Stimulated activated CD4-positive, alpha-beta T cell treated with anti-CD3 and anti-CD28 coated beads, Interleukin-15, amount 100 ng/mL, for 48 hours (primary cell): ENCODE results near the gene FSHR.

ENCODE experiments used
- DNase-seq, 2 donors: peaks; one replicate each; pipeline ENCODE4 v3.0.0-alpha.2; 2020; ENCODE audit warnings: low read depth in 2 of 2

FSHR gene, protein sequence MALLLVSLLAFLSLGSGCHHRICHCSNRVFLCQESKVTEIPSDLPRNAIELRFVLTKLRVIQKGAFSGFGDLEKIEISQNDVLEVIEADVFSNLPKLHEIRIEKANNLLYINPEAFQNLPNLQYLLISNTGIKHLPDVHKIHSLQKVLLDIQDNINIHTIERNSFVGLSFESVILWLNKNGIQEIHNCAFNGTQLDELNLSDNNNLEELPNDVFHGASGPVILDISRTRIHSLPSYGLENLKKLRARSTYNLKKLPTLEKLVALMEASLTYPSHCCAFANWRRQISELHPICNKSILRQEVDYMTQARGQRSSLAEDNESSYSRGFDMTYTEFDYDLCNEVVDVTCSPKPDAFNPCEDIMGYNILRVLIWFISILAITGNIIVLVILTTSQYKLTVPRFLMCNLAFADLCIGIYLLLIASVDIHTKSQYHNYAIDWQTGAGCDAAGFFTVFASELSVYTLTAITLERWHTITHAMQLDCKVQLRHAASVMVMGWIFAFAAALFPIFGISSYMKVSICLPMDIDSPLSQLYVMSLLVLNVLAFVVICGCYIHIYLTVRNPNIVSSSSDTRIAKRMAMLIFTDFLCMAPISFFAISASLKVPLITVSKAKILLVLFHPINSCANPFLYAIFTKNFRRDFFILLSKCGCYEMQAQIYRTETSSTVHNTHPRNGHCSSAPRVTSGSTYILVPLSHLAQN

DNA sequence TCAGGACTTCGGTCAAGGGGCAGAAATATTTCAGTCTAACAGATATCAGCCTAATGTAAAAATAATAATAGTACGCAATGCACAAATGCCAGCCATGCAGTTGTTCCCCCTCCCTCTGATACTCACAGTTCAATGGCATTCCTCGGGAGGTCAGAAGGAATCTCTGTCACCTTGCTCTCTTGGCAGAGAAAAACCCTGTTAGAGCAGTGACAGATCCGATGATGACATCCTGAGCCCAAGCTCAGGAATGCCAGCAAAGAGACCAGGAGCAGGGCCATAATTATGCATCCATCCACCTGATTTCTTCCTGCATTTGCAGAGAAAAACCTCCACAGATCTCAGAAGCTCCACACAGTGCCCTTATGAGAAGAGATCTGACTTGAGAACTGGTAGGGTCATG, at the start of gene FSHR:
Gene FSHR (minus strand): TSS at position 376 of the 400 bp plus-strand sequence. CDS start 98 bp downstream, at position 278.
- no peak for DNase-seq

DNA sequence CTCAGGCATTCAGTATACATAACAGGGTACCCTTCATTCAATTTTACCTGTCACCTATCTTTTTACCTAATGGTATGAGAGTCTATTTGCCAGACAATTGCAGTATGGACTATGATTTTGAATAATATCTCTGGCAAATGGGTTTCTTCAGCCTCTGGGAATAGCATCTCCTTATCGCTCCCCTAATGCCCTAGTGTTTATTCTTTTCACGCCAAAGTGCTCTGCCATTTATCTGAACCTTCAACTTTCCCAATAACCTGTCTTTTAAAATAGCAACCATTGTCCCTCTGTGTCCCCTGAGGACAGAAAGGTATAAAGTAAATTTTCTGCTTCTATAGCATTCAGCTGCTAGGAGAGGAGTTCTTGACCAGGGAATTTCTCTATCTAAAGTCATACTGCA, 45.0 kb upstream of the FSHR start:
- DNase-seq, result no peak

DNA sequence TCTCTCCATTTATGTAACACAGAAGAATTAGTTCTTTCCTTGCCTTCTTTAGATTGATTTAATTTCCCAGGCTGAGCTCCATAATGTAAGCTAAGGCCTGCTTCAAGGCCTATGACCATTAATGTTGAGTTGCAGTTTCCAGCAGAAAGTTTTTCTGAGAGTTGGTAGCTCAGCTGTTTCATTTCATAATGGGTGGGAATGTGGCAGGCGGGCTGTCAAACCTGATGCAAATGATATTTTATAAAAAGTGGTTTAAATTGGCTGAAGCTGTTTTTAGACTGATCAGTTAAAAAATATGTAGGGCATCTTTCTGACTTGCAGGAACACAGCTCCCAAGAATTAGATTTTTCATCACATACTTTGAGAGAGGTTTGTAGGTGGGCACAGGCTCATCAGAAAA, 40.4 kb upstream of the FSHR start:
- no peak for DNase-seq

DNA sequence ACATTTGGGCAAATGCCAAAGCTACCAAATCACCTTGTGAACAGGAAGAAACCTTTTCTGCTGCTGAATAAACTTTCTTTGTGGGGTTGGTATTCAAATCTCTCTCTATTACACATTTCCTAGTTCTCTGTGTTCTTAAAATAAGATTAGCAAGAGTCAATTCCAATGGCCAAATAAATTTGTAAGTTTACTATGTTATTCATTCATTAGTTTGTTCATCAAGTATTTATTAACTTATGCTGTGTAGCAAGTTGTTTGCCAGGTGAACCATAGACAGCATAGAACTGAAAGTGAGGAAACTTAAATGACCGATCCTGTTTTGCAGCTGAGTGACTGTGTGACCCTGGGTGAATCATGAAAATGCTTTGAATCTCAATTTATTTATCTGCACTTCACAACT, 37.7 kb upstream of the FSHR start:
- DNase-seq, result no peak

DNA sequence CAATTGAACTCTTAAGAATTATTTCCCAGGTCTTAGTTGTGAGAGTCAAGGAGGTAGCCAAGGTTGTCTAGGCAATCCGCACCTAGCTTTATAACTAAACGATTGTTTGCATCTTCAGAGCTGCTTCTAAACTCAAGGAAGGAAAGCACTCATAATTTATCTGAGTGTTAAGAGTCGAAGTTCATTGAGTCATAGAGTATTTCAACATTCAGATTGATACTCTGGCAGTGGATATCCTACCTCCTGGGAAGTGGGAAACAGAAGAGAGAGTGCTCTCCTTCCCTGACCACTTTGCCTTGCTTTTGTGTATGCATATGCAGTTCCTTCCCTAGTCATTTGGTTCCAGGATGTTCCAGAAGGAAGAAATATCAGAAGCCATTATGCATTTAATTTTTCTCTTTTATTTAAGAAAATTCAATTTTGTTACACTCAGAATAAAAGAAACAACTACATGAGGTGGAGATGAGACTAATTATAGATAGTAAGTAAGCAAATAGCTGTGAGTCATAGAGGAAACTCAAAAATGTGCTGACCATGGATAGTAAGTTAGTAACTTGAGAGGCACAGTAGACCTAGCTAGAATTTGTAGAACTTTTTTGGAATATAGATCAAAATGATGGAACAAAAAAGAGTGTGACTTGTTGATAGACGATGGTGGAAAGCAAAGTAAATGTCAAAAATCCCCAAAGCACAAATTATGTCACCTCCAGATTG, 35.4 kb upstream of the FSHR start:
- DNase-seq, result no peak

DNA sequence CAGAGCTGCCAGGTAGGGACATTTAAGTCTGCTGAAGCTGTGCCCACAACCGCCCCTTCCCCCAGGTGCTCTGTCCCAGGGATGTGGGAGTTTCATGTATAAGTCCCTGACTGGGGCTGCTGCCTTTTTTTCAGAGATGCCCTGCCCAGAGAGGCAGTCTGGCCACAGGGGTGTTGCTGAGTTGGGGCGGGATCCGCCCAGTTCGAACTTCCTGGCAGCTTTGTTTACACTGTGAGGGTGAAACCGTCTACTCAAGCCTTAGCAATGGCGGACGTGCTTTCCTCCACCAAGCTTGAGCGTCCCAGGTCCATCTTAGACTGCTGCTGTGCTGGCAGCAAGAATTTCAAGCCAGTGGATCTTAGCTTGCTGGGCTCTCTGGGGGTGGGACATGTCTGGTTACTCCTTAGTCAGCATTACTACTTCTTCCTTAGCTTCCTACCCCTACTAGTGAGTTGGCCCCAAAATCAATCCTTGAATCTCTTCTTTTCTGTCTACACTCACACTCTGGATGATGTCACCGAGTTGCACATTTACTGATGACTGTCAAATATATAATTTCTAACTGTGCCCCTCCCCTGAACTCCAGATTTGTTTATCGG, 31.8 kb upstream of the FSHR start:
- DNase-seq, result no peak

DNA sequence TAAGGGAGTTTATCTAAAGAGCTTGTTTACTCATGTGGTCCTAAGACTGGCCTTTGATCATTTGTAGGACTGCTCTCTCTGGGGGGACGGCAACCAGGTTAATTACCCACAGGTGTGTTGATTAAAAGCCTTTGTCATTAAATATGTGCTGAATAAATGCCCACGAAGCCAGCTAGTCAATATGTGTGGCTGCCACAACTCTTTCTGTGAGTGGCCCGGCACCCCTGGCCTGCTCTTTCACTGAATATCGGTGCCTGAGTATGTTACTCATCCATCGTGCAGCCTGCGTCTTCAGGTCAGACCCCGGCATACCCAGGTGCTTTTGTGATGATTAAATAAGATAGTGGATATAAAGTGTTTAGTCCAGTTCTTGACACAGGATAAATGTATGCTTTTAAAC, 24.3 kb upstream of the FSHR start:
- DNase-seq, result no peak

DNA sequence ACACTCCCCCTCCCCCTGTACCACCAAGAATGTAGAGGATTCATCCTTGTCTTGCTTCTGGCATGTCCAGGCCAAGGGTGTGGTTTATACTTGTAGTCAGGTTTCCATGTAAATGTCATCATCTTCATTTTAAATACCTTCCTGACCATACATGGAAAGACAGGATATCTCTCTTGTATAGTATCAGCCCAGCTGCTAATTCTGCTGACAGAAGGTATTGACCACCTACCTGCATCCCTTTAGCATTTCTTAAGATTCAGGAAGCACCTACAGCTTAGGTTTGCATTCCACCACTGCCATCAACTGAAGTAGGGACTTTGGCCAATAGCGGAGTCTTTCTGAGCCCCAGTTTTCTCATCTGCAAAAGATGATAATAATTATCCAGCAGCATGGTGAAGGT, 22.9 kb upstream of the FSHR start:
- DNase-seq, result no peak

DNA sequence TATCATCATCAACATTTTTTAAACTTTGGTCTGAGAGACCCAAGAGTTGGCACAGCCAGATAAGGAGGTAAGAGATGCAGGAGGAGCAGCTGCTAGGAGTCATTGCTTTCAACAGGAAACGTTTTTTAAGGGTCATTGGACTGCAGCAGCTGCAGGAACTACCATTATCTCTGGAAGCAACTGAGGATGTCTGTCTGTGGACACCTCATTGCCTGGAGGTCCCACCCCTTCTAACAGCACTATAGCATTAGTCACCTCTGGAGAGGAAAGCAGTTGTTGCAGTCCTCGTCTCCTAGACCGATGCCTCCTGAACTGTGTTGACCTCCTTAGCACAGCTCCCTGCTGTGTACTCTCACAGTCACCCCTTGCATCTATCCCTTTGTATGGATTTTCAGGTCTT, 21.5 kb upstream of the FSHR start:
- no peak for DNase-seq

DNA sequence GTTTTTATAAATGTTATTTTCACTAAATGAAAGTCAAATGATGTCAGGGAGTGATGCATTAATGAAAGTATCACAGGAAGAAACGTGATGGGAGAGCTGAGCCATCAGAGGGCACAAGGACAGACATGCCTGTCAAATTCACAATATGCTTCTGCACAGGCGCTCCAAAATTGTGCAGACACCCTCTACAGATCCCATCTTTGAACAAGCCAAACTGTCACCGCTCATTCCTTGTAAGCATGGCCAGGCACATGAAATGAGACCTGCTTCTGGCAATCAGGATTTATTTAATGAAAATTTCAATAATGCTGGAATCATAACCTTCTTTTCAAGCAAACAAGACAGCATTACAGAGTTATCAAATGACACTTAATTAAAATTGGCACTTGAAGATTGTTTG, 20.4 kb upstream of the FSHR start:
- DNase-seq, result no peak

DNA sequence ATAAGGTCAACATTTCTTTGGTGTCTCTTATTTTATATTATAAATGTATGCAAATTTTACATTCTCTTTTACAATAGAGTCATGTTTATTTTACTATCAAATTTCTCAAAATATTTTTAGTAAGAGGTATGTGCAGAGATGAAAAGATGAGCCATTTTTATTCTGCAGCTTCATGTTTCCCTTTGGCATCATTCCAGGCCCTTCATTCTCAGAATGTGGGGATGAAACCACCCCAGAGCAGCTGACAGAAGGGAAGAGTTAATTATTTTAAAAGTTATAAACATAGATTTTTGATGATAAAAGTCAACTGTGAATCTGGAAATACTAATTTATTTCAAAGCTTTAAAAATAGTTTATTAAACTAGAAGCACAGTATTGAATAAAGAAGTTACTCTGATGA, 12.8 kb upstream of the FSHR start:
- DNase-seq, result no peak

DNA sequence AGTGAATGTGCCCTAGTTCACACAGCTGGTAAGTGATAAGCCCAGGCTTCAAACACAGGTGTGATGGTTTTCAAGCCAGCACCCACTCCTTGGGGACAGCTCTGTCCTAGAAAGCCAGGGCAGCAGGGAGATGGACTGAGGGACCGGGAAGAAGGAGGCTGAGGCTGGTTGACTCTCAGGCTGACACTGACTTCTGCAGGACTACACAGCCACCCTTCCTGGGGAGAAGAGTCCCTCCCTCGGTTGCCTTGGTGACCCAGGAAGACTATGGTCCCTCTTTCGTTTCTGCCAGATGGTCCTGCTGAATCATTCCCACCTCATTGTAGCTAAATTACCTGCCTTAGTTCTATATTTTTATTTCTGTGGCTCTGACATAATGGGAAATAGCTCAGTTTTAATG, 11.3 kb upstream of the FSHR start:
- no peak for DNase-seq

DNA sequence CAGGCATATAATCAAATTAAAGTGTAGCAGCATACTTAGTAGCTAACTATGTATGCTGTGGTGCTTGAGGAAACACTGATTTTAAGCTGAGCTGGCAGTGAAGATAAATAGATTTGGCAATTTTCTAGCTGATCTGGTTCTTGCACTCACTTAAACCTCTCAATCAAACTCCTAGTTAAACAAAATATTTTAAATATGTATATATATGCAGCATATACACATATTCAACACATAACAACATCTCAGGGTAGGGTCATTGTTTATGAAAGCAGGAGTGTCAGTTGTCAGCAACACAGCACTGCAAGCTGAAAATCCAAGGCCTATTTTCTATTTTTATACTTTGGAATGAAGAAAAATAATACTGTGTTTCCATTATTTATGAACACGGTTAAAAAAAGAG, 10.4 kb upstream of the FSHR start:
- no peak for DNase-seq

DNA sequence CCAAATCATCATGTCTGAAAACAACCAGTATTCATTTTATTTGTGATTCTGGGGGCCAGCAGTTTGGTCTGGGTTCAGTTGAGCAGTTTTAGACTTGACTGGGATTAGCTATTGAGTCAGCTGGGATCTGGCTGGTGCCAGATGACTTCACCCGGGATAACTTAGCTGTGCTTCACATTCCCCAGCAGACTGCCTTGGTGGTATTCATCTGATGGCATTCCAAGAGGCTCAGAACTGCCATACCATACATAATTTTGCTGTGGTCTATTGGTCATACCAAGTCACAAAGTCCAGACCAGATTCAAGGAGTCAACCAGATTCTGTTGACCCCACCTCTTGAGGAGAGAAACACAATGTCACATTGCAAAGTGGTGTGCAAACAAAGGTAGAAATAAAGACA, 7.8 kb upstream of the FSHR start:
- DNase-seq, result no peak

DNA sequence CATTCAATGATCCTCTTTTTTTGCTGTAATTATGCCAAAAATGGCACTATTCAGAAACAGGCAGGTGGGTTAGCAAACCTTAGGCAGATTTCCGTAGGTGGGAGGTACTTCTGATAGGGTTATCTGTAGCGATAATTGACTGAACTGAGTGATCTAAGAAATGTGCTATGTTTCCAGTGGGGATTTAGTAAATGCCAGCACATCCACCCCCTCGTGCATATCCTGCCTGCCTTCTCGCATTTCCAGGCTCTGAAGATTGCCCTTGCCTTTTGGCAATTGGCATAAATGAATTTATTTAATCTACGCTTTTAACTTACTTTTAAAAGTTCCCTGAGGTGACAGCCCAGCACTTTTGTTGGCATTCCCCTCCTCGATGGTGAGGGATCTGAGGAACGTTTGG, 576 bp upstream of the FSHR start:
- DNase-seq, result no peak

DNA sequence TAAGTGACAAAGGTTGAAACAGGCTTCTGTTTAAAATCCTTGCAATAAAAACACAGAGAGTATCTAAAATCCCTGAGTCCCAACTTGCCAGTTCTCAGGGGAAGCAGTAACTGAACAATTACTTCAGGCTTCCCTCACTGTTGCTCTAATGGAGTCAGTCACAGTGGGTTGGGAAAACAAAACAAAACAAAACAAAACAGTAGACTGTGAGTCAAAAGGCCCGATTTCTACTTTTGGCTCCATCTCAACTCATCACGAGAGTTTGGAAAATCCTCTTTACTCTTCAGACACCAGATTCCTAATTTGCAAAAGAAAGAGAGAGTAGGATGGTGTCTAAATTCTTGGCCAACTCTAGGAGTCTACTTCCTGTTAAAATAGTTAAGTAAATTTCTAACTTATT, 1.1 kb downstream of the FSHR start:
- DNase-seq, result no peak

DNA sequence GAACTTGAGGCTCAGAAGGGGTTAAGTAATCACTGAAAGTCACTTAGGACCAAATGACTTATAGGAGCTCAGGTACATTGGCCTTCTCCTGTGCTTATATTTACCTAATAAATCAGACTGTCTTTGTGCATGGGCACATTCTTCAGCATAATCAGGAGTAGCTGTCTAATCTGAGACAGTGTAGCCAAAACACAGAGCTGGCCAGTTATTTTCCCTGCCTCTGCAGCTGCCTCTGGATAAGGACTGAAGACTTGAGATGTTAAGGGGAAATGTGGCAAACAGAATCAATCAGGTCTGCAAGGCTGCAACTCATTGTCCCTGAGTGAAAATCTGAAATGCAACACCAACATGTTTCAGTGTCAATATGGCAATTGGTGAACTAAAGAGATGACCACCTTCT, 1.5 kb downstream of the FSHR start:
- DNase-seq, result no peak

DNA sequence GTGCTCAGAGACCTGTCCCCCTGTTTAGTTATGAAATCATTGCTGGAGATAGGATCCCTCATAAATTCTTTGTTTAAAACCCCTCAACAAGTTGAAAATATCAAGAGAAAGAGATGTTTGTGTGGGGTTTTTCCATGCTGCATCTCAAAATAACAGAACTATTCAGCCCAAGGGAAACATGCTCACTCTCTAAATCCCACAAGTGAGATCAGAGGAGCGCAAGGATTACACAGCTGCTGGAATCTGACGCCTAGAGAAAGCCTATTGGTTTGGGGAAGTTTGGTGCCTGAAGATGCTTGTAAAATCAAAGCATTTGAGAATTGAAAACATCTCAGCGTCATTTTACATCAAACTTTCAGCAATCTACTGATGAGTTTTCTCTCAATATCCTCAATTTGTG, 7.9 kb downstream of the FSHR start:
- no peak for DNase-seq

DNA sequence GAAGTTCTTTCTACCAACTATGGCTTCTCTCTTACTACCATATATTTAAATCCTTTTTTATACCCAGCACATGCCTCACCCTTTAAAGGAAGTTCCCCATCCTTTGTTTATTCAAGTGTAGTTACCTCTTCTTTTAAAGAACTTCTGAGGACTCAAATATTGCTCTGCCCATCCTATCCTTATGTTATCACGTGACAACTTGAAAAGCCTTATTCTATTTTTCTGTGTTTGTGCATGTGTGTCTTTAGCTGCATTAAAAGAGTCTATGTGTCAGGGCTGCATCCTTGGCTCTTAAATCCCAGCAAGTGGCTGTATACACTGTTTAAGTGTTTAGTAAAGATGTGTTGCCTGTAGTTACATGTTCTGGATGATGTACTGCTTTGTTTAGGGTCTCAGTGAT, 22.5 kb downstream of the FSHR start:
- no peak for DNase-seq

DNA sequence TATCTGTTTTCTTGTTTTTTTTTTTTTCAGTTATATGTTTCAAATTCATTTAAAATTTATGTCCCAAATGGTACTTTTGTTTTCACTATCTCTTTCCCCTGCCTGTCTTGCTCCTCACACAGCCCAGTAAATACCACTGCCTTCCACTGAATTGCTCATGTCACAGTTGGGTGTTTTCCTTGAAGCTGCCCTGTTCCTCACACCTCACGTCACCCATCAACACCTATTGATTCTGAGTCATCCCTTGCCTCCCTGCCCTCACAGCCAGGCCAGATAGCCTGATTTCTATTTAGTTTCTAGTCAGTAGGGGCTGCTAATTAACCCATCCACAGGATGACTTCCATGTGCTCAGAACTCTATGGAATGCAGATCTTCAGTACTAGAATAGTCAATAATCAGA, 25.3 kb downstream of the FSHR start:
- no peak for DNase-seq

DNA sequence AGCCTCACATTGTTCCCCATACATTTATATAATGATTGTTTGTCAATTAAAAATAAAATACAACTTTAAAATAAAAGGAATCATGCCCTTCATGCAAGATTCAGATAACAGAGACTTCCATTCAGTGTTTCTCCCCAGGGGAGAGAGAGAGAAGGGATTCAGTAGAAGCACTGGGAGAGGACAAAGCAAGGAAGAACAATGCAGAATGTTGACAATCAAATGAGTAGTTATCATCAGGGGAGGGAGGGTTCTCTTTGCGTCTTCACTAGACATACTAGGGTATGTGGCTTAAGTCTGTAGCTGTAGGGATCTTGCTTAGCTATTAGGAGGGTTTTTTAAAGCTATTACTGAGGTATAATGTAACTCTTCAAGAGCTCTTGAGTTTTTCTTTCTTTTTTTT, 30.7 kb downstream of the FSHR start:
- no peak for DNase-seq

DNA sequence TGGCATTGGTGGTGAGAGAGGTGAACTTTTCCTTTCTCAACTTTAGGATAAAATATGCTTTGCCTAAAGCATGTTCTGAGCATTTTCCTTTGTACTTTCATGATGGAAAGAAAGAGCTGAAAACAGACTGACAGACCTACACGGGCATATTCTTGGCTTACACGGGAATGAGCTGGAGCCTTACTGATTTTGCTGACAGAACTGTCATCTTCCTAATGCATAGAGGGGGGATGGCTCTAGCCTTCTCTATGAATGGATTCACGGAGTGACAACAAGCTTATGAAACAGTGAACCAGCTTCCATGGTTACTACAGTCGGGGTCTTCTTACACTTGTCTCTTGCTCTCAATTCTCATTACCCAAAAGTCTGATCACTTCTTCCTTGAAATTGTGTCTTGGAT, 32.2 kb downstream of the FSHR start:
- no peak for DNase-seq

DNA sequence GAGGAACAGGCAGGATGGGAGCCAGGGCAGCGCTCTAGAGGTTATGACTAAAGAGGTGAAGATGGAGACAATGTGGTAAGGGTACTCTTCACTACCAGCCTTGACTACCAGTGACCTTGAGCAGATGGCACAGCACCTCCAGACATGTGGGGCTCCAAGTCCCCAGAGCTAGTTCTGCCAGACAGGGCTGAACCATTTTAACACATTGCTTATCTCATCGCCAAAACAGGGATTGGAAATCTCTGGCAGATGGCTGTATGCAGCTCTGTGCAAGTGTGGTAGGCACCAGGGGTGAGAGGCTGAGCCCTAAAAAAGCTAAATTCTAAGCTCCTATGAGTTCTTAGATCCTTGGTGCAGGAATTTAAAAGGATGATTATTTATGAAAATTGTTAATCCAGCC, 41.3 kb downstream of the FSHR start:
- no peak for DNase-seq
